Kidney (tissue), 14 donors: ENCODE results near the gene CCDC88C. TPM values are rescaled to one million over a fixed set of nuclear protein-coding genes. Genes with fewer than 3 reads are reported as not detected.

ENCODE experiments used
- DNase-seq, 5 donors: peaks; one replicate each; pipeline ENCODE4 v3.0.0-alpha.2; 2013 to 2020
- FAIRE-seq: peaks from 2 replicates; lab custom pipeline; 2012; peaks lifted over from hg19 to GRCh38; lab: Jason Lieb, UNC
- H3K27ac ChIP-seq, 2 donors: one replicate each; pipeline ENCODE4 v1.7.0; 2013; ENCODE audit warnings: low read depth in 2 of 2, low read length in 2 of 2, inconsistent platforms in 1 of 2
- H3K27me3 ChIP-seq: one replicate; pipeline ENCODE4 v1.7.1; 2013; ENCODE audit warnings: low read length, inconsistent platforms; ENCODE audit not compliant: control insufficient read depth, insufficient read depth
- H3K36me3 ChIP-seq, 3 donors: one replicate each; pipeline versions ENCODE4 v1.7.0 to v1.7.1; 2013; ENCODE audit warnings: low read length in 3 of 3, control low read depth in 1 of 3, inconsistent platforms in 1 of 3; ENCODE audit not compliant: insufficient read depth in 3 of 3, control insufficient read depth in 2 of 3
- H3K4me1 ChIP-seq, 3 donors: one replicate each; pipeline versions ENCODE4 v1.7.0 to v1.7.1; 2013; ENCODE audit warnings: low read length in 3 of 3, inconsistent platforms in 1 of 3, low read depth in 1 of 3; ENCODE audit not compliant: control insufficient read depth in 2 of 3, insufficient read depth in 2 of 3
- H3K4me3 ChIP-seq, 3 donors: one replicate each; pipeline versions ENCODE4 v1.7.0 to v1.8.1; 2013; ENCODE audit warnings: low read length in 3 of 3, control low read depth in 1 of 3, inconsistent platforms in 1 of 3
- H3K9ac ChIP-seq, 3 donors: one replicate each; pipeline versions ENCODE4 v1.7.0 to v1.7.1; 2013; ENCODE audit warnings: low read length in 3 of 3, control low read depth in 1 of 3, inconsistent platforms in 1 of 3
- H3K9me3 ChIP-seq, 3 donors: one replicate each; pipeline versions ENCODE4 v1.7.0 to v1.7.1; 2013; ENCODE audit warnings: low read length in 3 of 3, control low read depth in 1 of 3, inconsistent platforms in 1 of 3; ENCODE audit not compliant: control insufficient read depth in 2 of 3, insufficient read depth in 1 of 3
- CTCF ChIP-seq: IDR thresholded peaks from 3 replicates; pipeline ENCODE4 v1.5.1; 2012; ENCODE audit warnings: mild to moderate bottlenecking, moderate library complexity, borderline replicate concordance; ENCODE audit not compliant: insufficient read depth; ENCODE audit errors: extremely low read depth
- intact Hi-C: fragments of 100-400 bp; cut with DNase I; formaldehyde crosslinking; loops from one replicate; pipeline ENCODE4 v1.11.1; 2022
- polyA plus RNA-seq: library from polyadenylated mRNA; stranded (reverse); fragments of 350-450 nt; fragmentation: Illumina TruSeq; extraction: RNeasy Lipid Tissue Mini Kit (QIAGEN cat#74804); gene quantifications from one replicate; pipeline ENCODE4 v1.2.3, GENCODE V29; 2014; ENCODE audit warnings: low read depth, low replicate concordance; ENCODE audit not compliant: insufficient read depth
- total RNA-seq: library from RNA; stranded (reverse); fragmentation: NEBNext Ultra II Directional; extraction: Animal tissue kit (Norgen Biotek cat#: 25700); gene quantifications from one replicate; pipeline ENCODE4 v1.2.1, GENCODE V29; 2021
- donor health status: control.
- donor health status: control.
- donor health status: control.
- donor health status: control.
- donor health status: control.
- donor health status: DM: yes; HTN: yes; CAD: no.
- donor health status: Normal renal cell carcinoma (clear cell type).

Gene CCDC88C
- total and polyA plus RNA-seq, 2 donors from 2014 or later = 6.6 to 32.8 TPM

DNA sequence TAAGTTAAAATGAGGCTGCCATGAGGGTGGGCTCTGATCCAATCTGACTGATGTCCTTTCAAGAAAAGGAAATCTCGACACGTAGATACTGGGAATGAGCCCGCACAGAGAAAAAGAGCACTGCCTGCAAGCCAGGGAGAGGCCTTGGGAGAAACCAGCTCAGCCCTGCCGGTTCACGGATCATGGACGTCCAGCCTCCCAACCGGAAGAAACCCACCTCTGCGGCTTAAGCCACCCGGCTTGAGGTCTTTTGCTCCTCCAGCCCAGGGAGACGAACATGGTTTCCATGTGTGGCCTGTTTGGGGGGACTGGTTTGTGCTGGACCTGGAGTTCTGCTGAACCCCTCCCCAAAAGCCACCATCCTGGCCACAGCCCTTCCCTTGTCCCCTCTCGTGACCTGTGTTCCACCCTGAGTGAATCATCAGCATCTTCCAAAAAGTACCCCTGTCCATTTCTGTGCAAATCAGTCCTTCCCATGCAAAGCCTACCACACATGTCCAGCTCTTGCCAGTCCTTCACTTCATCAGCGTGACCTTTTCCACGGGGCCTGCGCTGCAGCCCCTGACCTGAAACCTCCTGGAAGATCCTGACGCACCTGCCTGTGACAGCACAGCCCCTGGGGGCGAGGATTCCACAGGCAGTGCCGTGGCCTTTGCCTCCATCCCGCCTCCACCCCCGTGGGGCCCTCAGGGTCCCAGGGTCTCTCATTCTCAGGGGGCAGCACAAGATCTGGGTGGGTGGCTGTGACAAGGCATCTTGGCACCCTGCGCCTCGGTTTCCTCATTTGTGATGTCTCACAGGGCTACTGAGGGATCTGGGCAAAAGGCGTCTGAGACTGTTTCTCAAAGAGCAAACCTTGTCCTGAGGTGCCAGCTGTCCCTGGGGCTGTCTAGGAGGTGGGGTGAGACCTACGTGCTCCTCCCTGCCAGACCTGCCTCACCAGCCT, 121.5 kb downstream of the CCDC88C start:
- H3K27ac ChIP-seq = no peak overlapping the region
- no peak overlapping the region for H3K4me3 ChIP-seq
- peaks cover 0 to 2% (median 0%) of the 10 kb centered on the region in 3 donors for H3K4me1 ChIP-seq
- H3K36me3 ChIP-seq = peaks cover 0 to 16% (median 13%) of the 10 kb centered on the region in 3 donors
- no peak for TF ChIP-seq CTCF
- FAIRE-seq = no peak
- no peaks in the 10 kb centered on the region for H3K27me3 ChIP-seq
- DNase-seq = peak in 1 of 5 donors; percentile 45
- H3K9ac ChIP-seq = no peak overlapping the region
- H3K9me3 ChIP-seq = no peaks in the 10 kb centered on the region
- intact Hi-C loops = loop anchor here (10.0 kb wide), 1 partner anchor 391 kb away; no protein-coding TSS in a partner anchor

- peaks cover 0 to 13% (median 10%) of the 10 kb centered on the region in 3 donors for H3K36me3 ChIP-seq
- intact Hi-C loops = loop anchor here (10.0 kb wide), 1 partner anchor 391 kb away; no protein-coding TSS in a partner anchor
- TF ChIP-seq CTCF = no peak
- no peak for FAIRE-seq
- no peaks in the 10 kb centered on the region for H3K27me3 ChIP-seq
- peak in 1 of 5 donors; percentile 37 for DNase-seq
- H3K4me3 ChIP-seq = no peak overlapping the region
- H3K9me3 ChIP-seq = no peaks in the 10 kb centered on the region
- no peak overlapping the region for H3K9ac ChIP-seq
- peaks cover 0 to 2% (median 0%) of the 10 kb centered on the region in 3 donors for H3K4me1 ChIP-seq
- no peak overlapping the region for H3K27ac ChIP-seq
Measured at GRCh38 chr14:91295276-91295845, 122.3 kb downstream of the CCDC88C start.

- no peak for FAIRE-seq
- Histone ChIP-seq H3K27me3 (no peaks in the 10 kb centered on the region), H3K27ac (no peak overlapping the region), H3K9me3 (no peaks in the 10 kb centered on the region), H3K4me1 (peaks cover 0 to 2% (median 0%) of the 10 kb centered on the region in 3 donors), H3K4me3 (no peak overlapping the region), H3K36me3 (peaks cover 0 to 13% (median 9%) of the 10 kb centered on the region in 3 donors), H3K9ac (no peak overlapping the region)
- peak in 1 of 5 donors; percentile 41 for DNase-seq
- intact Hi-C loops = loop anchor here (10.0 kb wide), 1 partner anchor 389 kb away; no protein-coding TSS in a partner anchor
- no peak for TF ChIP-seq CTCF
Measured at GRCh38 chr14:91294153-91294552, 123.5 kb downstream of the CCDC88C start.
